Activated CD4-positive, alpha-beta T cell treated with anti-CD3 and anti-CD28 coated beads for 48 hours (primary cell): Measurements from ENCODE around the gene DCPS.
A peak's percentile ranks its signal among the peaks of the same experiment; 100 is the strongest.
"Not testable (repeated sequence)": the region's sequence is repeated elsewhere in the genome, so short reads cannot be mapped to it uniquely, and the experiment has no call there.

Source experiments
- DNase-seq: peaks from one replicate; pipeline ENCODE4 v3.0.0-alpha.2; 2020

The DCPS gene

DNA sequence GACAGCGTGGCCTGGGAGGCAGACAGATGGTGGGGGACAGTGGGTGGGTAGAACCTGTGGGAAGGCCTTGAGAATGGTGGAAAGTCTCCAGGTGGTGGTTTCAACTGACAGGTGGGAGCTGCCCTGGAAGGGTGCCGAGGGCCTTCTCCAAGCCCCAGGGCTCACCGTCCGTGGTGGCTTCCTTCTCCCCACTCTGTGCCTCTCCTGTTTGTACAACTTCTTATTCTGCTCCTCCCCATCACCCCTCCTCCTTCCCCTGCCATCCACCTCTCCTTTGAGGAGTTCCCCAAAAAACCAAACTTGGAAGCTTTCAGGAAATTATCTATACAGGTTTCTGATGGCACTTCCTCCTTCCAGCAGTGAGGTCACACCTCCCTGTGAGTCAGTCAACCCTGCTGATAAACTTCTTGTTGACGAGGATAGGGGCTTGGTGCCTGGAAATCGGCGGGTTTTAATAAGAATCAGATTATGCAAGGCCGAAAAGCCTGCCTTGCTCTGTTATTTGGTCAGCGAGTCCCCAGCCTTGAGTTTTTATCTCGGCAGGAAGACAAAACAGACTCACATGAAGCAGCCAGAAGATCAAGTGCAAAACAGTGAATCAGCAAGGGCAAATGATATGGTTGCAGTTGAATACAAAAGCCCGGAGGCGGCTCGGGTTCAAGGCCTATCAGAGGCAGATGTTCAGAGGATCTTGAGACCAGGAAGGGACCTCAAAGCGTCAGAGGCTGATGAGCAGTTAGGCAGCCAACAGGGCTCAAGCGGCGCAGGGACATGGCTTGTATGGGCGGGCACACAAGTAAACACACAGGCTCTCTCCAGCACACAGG is 42.1 kb downstream of the DCPS start:
- peak; percentile 14 for DNase-seq

DNA sequence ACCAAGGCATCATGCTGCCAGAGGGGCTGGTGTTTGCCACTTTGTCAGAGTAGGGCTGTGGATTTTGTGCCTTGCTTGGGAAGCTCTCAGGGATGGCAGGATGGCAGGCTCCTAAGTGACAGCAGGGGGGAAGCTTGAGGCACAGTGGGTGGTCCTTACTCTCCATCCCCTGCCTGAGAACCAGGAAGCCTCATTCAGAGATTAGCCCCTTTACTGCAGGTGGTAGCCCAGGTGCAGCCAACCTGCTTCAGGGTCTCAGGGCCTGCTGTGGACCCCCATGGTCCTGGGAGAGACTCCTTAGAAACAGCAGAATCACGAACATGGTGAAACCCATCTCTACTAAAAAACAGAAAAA is 42.7 kb downstream of the DCPS start:
- DNase-seq: no peak

DNA sequence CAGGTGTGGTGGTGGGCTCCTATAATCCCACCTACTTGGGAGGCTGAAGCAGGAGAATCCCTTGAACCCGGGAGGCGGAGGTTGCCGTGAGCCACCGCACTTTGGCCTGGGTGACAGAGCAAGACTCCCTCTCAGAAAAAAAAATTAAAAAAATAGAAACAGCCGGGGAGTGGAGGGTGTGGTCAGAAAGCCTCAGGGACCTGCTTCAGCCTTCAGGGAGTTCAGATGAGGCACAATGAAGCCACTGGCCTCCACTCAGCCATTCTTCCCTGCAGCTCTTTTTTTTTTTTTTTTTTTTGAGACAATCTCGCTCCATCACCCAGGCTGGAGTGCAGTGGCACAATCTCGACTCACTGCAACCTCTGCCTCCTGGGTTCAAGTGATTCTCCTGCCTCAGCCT is 43.1 kb downstream of the DCPS start:
- not testable (repeated sequence) for DNase-seq

DNA sequence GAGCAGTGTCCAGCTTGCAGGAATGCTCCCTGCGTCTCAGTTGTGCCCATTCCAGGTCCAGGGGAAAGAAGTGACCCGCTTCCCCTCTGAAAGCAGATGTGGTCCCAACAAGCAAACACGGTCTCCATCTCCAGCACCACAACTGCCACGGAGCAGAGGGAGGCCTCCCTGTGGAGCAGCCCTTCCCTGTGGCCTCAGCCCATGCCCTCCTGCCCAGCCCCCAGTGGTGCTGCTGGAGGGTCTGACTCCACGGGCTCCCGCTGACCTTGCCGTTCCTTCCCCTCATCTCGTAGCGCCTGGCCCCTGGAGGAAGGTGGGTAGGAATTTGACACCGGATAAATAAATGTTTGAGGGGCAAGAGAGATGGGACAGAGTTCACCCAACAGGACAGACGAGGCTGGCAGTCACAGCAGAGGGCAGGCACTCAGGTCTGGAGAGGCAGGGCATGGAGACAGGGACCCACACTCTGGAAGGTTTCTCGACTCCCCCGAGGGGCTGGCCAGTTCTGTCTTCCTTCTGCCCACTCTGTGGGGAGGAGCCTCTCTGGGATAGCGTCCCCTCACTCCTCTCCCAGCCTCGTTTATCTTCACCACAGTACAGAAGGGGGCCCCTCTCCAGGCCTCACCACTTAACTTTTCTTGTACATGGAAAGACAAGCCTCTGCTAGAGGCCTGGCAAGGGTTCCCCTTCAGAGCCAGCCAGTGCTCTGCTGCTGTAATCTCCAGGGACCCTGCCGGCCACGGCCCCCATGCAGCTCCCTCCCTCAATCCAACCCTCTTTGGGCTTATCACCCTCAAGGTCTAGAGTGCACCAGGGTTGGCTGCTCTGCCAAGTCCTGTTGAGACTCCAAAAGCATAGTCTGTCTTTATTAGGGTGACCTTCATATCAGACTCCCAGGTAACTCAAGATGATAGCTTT is 44.1 kb downstream of the DCPS start:
- DNase-seq: no peak

DNA sequence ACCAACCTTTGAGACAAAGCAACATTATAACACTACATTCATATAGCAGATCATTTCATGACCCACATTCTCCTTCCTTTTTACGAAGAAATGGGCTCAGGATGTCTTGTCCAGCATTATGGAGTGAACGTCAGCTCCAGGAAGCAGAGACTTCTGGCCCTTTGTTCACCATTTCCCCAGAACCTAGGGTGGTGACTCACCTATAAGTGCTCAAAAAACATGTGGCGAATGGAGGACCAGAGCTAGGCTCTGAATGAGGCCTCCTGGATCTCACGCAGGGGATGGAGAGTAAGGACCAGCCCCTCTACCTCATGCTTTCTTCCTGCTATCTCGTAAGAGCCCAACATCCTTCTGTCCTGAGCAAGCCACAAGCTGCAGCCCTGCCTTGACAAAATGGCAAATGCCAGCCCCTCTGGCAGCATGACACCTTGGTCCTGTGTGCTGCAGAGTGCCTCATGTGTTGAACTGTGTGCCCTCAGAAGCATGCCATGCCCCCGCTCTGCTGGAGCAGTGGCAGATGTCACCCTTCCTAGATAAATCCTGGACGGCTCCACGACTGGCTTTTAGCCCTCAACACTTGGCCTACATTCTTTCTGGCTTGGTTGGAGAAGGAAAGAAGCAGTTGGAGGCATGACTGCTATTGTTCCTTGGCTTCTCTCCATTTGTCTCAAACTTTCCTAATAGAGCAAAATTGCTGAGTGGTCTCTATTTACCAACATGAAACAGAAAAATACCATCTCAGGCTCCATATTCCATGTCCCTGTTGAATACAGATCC is 45.1 kb downstream of the DCPS start:
- DNase-seq: no peak

GRCh38 chr11:126350836-126351235 is 47.0 kb downstream of the DCPS start:
- no peak for DNase-seq

GRCh38 chr11:126352163-126352562 is 48.3 kb downstream of the DCPS start:
- no peak for DNase-seq

DNA sequence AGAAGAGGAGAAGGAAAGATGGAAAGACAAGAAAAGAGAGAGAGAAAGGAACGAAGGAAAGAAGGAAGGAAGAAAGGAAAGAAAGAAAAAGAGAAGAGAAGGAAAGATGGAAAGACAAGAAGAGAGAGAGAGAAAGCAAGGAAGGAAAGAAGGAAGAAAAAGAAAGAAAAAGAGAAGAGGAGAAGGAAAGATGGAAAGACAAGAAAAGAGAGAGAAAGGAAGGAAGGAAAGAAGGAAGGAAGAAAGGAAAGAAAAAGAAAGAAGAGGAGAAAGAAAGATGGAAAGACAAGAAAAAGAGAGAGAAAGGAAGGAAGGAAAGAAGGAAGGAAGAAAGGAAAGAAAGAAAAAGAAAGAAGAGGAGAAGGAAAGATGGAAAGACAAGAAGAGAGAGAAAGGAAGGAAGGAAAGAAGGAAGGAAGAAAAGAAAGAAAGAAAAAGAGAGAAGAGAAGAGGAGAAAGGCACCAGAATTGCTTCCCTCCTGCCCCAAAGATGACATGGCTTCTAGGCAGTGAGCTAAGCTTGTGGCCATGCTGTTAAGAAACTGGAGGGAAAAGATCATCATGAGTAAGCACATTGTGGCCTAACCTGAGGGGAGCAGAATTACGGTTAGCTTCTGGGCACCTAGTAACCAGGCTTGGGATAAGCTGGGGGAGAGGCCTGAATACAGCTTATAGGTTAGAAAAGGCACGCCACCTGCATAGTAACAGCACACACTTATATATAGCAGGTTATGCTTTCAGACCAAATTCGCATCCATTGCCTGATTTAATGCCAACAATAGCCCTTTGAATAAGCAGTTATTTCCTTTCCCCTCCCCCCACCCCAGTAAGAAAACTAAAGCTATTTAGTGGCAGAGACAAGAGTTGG is 49.3 kb downstream of the DCPS start:
- peak; percentile 51 for DNase-seq

DNA sequence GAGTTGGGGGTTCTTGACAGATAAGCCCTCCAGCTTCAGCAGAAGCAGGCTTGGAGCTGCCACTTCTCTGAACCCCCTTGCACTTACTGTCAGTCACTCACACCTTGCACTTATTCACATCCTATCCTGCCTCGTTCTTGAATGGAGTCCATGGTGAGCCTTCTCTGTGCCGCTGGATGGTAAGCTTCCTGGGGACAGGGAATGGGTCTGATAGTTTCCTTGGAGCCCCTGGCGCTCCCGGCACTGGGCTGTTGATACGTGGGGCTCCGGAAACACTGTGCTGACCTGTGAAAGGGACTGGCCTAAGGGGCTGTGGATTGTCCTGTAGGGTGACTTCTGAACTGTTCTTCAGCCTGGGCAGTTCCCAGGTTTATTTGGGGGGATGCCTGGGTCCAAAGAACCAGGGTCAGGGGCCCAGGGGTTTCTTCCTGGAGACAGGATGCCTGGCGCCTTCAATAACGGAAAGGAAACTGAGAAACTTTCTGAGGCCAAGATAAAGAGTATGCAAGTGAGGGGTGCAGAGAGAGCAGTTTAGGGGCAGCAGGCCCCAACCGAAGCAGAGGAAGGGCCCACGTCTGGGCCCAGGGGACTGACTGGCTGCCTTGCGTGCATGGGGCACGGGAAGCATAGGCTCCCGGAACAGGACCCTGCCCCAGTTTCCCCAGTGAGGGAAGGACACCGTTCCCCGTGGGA is 50.9 kb downstream of the DCPS start:
- no peak for DNase-seq

DNA sequence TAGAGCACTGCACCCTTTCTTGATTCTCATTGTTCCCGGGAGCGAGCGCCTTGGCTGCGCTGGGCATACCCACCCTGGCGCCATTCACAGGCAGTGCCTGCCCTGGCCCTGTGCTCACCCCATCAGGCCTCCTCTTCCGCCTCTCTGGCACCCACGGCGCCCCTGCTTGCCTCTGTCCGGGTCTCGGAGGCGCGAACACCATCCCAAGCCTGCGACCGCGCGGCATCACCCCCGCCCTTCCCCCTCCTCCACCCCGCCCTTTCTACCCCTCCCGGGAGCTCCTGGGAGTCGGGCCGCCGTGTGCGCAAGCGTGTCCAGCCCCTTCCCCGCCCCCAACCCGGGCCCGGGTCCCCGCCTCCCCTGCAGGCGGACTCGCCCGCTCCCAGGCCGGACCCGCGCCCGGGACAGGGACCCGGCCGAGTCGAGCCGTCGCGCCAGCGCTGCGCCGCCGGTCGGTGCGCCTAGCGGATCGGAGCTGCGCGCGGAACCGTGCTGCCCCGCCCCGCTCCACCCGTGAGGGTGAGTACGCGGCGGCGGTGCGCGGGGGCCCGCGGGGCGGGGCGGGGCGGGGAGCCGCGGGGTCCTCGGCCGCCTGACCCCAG is 51.6 kb downstream of the DCPS start, which contains the start of gene ST3GAL4:
Gene ST3GAL4, plus strand, starts transcription at position 363 of the 602 bp plus-strand sequence. CDS start 50,470 bp downstream, outside the sequence.
- DNase-seq: peak; percentile 81

DNA sequence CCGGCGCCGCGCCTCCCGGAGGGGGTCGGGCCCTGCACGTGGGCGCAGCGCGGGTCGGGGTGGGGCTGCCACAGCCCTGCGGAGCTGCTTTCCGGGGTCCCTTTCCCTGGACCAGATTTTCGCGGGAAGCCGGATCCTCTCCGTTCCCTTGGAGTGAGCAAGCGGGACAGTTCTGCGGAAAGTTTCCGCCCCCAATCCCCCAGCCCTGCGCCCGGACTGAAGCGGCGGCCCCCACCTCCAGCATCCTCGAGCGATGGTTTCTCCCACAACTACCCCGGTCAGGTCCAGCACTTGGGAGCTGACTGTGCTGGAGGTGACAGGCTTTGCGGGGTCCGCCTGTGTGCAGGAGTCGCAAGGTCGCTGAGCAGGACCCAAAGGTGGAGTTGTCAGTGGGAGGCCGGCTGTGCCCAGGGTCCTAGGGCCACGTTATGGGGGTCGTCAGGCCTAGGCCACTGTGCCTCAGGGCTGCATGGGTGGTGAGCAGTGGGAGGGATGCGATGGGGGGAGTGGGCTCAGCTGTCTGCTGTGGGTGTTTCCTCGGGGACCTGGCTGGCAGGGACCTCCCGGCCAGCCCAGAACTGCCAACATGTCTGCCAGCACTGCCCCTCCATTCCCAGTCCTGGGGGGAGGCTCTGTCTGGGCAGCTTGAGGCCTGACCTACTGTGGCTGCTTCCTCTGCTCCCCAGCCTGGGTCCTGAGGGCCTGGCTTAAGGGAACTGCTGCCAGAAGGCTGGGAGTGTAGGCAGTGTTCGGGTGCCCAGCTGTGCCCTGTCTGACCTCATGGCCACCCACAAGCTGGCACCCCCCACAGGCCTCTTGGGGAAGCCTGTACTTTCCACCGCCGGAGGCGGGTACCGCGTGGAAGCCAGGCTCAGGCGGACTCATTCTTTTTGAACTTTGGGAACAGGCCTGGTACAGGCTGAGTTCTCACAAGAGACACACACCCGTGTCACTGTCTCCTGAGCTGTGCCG is 52.4 kb downstream of the DCPS start:
- DNase-seq: peak; percentile 40

DNA sequence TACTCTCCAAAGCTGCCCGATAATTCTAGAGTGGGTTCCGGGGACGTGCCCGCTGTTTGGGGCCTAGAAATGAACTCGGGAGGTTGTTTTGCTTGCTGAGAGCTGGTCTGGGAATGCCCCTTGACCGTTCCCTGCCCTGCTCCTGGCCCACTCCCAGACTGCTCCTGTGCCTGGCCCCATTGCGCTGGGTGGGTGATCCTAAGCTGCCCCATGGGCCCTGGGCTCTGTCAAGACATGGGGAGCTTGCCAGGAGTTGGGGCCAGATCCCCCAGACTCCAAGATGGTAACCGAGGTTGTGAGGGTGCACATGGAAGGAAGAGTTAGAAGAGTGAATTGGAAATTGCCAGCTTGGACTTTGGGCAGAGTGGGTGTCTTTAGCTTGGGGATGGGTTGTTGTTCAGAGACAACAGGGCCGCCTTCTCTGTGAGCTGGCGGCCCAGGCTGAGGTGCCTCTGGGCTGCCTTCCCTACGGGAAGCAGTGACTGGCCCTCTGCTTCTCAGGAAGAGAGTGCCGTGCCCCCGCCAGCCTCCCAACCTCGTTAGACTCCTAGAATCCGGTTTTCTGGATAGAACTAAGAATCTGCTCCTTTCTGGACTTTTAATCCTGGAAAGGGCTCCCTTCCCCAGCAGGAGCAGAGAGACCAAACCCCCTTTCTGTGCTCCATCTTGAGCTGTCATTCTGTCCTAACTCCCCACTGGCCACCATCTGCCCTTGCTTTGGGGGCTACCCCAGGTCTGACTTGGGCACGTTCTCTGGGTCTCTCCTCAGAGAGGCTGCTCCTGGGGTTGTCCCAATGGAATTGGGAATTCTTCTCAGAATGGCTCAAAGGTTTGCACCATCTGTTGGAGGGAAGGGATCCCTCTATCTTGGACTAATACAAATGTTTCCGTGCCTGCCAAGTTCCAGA is 53.4 kb downstream of the DCPS start:
- no peak for DNase-seq

- DNase-seq: no peak
Observed at GRCh38 chr11:126357969-126358762, 54.3 kb downstream of the DCPS start.

- no peak for DNase-seq
Observed at GRCh38 chr11:126358763-126359160, 54.9 kb downstream of the DCPS start.

DNA sequence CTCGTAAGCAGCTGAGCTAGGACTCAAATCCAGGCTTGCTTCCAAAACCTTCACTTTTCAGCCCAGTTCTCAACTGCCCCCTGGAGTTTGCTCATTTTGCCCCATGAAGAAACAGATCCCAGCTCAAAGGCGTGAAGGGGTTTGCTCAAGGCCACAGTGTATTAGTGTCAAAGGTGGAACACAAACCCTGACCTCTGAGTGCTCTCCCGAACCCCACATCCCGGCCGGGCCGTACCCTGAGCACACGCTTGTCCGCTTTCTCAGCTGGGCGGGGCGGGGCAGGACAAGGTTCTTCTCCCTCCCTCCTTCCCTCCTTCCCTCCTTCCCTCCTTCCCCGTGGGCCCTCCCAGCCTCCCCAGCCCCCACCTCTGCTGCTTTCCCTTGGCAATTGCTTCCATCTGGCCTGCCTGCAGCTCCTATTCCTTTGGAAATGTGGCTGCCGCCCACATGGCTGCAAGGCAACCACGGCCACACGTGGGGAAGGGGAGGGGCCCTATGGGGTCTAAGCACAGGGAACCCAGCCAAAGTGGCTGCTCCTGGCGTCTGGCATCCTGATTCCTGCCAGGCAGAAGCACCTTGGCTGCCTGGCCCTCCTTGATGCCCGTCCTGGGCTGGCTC is 55.7 kb downstream of the DCPS start:
- no peak for DNase-seq

DNA sequence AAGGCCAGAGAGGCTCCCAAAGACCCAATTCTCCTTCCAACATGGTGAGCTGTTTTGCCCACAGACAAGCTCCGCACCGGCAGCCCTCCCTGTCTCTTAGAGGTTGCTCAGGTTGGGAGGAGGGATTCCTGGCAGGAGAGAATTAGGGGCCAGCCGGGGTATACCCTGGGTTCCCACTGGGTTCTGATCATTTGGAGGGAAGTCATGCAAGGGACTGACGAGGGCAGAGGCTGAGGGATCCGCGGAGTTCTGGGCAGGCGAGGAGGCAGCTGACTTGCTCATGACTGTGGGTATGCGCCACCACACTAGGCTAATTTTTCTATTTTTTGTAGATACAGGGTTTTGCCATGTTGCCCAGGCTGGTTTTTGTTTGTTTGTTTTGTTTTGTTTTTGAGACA is 56.2 kb downstream of the DCPS start:
- no peak for DNase-seq

- no peak for DNase-seq
Observed at GRCh38 chr11:126361400-126361799, 57.5 kb downstream of the DCPS start.
